ENCODE data around the gene CXCL8. TPM values are rescaled to one million over a fixed set of nuclear protein-coding genes. Genes with fewer than 3 reads are reported as not detected.
"Not testable (repeated sequence)": the region's sequence is repeated elsewhere in the genome, so short reads cannot be mapped to it uniquely, and the experiment has no call there.

Gene CXCL8
- polyA plus RNA-seq, 2 of the 4 experiments (the other 2 are of a cell fraction): 4.4 to 57.2 TPM

- TF ChIP-seq RAD21 (conservative IDR thresholded peaks at IDR 0.05 in 1 of 2, IDR thresholded peaks at IDR 0.05 in 1 of 2): peak in 1 of 2 experiments; percentile 44; a peak in 3 of 5 replicates
- TF ChIP-seq JUNB (IDR thresholded peaks at IDR 0.05): peak; percentile 80
- TF ChIP-seq GATA3 (IDR thresholded peaks at IDR 0.05; ENCODE audit: borderline replicate concordance): no peak
- TF ChIP-seq, protein P1, sequence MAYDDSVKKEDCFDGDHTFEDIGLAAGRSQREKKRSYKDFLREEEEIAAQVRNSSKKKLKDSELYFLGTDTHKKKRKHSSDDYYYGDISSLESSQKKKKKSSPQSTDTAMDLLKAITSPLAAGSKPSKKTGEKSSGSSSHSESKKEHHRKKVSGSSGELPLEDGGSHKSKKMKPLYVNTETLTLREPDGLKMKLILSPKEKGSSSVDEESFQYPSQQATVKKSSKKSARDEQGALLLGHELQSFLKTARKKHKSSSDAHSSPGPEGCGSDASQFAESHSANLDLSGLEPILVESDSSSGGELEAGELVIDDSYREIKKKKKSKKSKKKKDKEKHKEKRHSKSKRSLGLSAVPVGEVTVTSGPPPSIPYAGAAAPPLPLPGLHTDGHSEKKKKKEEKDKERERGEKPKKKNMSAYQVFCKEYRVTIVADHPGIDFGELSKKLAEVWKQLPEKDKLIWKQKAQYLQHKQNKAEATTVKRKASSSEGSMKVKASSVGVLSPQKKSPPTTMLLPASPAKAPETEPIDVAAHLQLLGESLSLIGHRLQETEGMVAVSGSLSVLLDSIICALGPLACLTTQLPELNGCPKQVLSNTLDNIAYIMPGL (CRISPR knock-in tag; IDR thresholded peaks at IDR 0.05; ENCODE audit: borderline replicate concordance): no peak
These were observed at the start of gene CXCL8 (continued) for GRCh38 chr4:73740353-73740778.

DNA sequence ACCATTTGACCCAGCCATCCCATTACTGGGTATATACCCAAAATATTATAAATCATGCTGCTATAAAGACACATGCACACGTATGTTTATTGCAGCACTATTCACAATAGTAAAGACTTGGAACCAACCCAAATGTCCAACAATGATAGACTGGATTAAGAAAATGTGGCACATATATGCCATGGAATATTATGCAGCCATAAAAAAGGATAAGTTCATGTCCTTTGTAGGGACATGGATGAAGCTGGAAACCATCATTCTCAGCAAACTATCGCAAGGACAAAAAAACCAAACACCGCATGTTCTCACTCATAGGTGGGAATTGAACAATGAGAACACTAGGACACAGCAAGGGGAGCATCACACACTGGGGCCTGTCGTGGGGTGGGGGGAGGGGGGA lies 49.2 kb upstream of the CXCL8 start:
- H3K27ac ChIP-seq; ATAC-seq; POLR2A ChIA-PET; H3K9me3 ChIP-seq; H3K4me3 ChIP-seq; H3K4me2 ChIP-seq; FAIRE-seq; DNase-seq (ENCODE audit: low read depth in 1 of 2, low spot score in 1 of 2); CTCF ChIA-PET: not testable (repeated sequence)
- WGBS (ENCODE audit: missing lambda C conversion rate): 96% methylated on average over 3 of the region's 4 CpGs
- peaks cover 28% of the 10 kb centered on the region for H3K4me1 ChIP-seq

GRCh38 chr4:73691759-73692158 lies 48.6 kb upstream of the CXCL8 start:
- ATAC-seq (no peak), DNase-seq (ENCODE audit: low read depth in 1 of 2, low spot score in 1 of 2) (no peak), FAIRE-seq (no peak)
- Histone ChIP-seq H3K4me3 (no peak overlapping the region), H3K9me3 (no peaks in the 10 kb centered on the region), H3K4me1 (peaks cover 28% of the 10 kb centered on the region), H3K27ac (peak overlapping the region; percentile 21 to 74; a peak in 5 of 6 replicates), H3K4me2 (peak overlapping the region; percentile 47)
- ChIA-PET CTCF (no interaction called here), POLR2A (no interaction called here)
- TF ChIP-seq ZFP36 (IDR thresholded peaks at IDR 0.05; ENCODE audit: borderline replicate concordance, partially characterized antibody): no peak
- TF ChIP-seq HOXB13 (CRISPR knock-in tag; IDR thresholded peaks at IDR 0.05; ENCODE audit: low read depth): no peak
- TF ChIP-seq HES2 (IDR thresholded peaks at IDR 0.05): no peak
- TF ChIP-seq MAX (IDR thresholded peaks at IDR 0.05): no peak
- TF ChIP-seq ZSCAN20 (CRISPR knock-in tag; IDR thresholded peaks at IDR 0.05): no peak
- no peak for TF ChIP-seq HEYL (CRISPR knock-in tag; IDR thresholded peaks at IDR 0.05)
- TF ChIP-seq NFE2L2 (conservative IDR thresholded peaks at IDR 0.05; ENCODE audit: low read length): no peak
- TF ChIP-seq CHD2 (IDR thresholded peaks at IDR 0.05; ENCODE audit: low read length, partially characterized antibody): no peak
- no peak for TF ChIP-seq KDM1A (IDR thresholded peaks at IDR 0.05; ENCODE audit: low read depth)
- no peak for TF ChIP-seq TP53 (CRISPR knock-in tag; IDR thresholded peaks at IDR 0.05)
- TF ChIP-seq RCOR1 (IDR thresholded peaks at IDR 0.05; ENCODE audit: low read depth, low read length): no peak
- TF ChIP-seq NR3C1 (IDR thresholded peaks at IDR 0.05): no peak
- no peak for TF ChIP-seq ZC3H11A (IDR thresholded peaks at IDR 0.05)
- no peak for TF ChIP-seq MAZ (IDR thresholded peaks at IDR 0.05; ENCODE audit: borderline replicate concordance, low read depth, low read length)
- no peak for TF ChIP-seq KDM5A (IDR thresholded peaks at IDR 0.05)
- no peak for TF ChIP-seq POLR2AphosphoS2 (conservative IDR thresholded peaks at IDR 0.05; ENCODE audit: low read length)
- TF ChIP-seq FOSL2 (IDR thresholded peaks at IDR 0.05): no peak
- TF ChIP-seq FOSL2 (CRISPR knock-in tag; IDR thresholded peaks at IDR 0.05): no peak
- TF ChIP-seq BHLHE40 (IDR thresholded peaks at IDR 0.05; ENCODE audit: low read depth, low read length): no peak

GRCh38 chr4:73692254-73692653 lies 48.1 kb upstream of the CXCL8 start:
- Histone ChIP-seq H3K4me2 (peak overlapping the region; percentile 47), H3K4me1 (peaks cover 28% of the 10 kb centered on the region), H3K9me3 (no peaks in the 10 kb centered on the region), H3K27ac (peak overlapping the region; percentile 21 to 74), H3K4me3 (no peak overlapping the region)
- ChIA-PET CTCF (no interaction called here), POLR2A (no interaction called here)
- DNase-seq (ENCODE audit: low read depth in 1 of 2, low spot score in 1 of 2): no peak
- 17% methylated on average over 1 of the region's 1 CpG for WGBS (ENCODE audit: missing lambda C conversion rate)
- FAIRE-seq: no peak
- TF ChIP-seq, protein P2, sequence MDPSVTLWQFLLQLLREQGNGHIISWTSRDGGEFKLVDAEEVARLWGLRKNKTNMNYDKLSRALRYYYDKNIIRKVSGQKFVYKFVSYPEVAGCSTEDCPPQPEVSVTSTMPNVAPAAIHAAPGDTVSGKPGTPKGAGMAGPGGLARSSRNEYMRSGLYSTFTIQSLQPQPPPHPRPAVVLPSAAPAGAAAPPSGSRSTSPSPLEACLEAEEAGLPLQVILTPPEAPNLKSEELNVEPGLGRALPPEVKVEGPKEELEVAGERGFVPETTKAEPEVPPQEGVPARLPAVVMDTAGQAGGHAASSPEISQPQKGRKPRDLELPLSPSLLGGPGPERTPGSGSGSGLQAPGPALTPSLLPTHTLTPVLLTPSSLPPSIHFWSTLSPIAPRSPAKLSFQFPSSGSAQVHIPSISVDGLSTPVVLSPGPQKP (IDR thresholded peaks at IDR 0.05; ENCODE audit: low read depth, low read length): no peak
- no peak for TF ChIP-seq ZNF302 (CRISPR knock-in tag; IDR thresholded peaks at IDR 0.05)
- no peak for ATAC-seq

Measured in A549 (cell line).